NOMO-1 treated with dmso at 0.1 percent for 144 hours (cell line): Measurements from ENCODE around the gene ATP9B.
A peak's percentile ranks its signal among the peaks of the same experiment; 100 is the strongest.

Experiments
- DNase-seq: peaks from one replicate; lab custom pipeline; 2025; ENCODE audit not compliant: unreplicated experiment; lab: John Stamatoyannopoulos, UW

The ATP9B gene

DNA sequence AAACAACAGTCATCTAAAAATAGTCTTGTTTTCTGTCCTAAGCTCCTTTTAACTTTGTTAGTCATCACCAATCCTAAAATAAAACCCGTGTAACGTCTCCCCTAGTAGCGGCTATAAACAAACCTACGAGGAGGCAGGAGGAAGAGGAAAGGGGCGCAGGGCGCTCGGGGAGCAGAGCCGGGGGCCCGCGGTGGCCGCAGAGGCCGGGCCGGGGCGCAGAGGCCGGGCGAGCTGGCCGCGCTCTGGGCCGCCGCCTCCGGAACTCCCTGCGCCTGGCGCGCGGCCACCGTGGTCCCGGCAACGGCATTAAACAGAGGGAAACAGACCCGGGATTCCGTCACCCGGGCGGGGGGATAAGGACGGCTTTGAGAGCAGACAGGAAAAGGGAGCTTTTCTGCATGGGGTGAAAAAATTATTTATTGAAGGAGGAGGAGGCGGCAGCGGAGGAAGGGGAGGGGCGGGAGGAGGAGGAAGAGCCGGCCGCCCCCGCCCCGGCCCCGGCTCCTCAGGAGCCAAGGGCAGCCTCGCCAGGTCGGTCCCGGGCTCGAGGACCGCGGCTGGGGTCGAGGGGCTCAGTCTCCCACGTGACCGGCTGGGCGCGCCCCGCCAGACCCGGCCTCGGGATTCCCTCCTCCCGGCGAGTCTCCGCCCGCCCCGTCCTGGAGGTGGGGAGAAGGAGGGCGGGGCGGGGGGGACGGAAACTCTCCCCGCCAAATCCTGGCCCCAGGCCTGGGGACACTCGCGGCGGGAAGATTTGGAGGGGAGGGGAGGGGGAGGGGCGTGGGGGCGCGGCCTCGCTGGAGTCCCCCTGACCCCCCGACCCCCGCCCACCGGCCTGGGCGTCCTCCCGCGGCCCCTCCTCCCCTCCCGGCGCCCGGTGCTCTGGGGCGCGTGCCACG, 324.7 kb downstream of the ATP9B start:
- DNase-seq: no peak

- no peak for DNase-seq
Observed at GRCh38 chr18:79394534-79395307, 325.5 kb downstream of the ATP9B start.

DNA sequence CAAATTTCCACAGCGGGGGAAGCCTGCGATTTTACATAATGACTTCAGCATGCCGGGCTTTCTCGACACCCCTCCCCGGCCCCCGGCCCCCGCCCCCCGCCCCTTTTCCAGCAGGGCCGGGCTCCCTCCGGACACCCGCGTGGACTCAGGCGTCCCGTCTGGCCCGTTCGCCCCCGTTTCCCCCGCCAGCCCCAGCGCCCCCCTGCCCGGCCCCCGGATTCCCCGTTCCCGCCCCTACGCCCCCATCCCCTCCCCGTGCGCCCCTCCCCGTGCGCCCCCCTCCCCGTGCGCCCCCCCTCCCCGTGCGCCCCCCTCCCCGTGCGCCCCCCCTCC, 326.1 kb downstream of the ATP9B start:
- no peak for DNase-seq

DNA sequence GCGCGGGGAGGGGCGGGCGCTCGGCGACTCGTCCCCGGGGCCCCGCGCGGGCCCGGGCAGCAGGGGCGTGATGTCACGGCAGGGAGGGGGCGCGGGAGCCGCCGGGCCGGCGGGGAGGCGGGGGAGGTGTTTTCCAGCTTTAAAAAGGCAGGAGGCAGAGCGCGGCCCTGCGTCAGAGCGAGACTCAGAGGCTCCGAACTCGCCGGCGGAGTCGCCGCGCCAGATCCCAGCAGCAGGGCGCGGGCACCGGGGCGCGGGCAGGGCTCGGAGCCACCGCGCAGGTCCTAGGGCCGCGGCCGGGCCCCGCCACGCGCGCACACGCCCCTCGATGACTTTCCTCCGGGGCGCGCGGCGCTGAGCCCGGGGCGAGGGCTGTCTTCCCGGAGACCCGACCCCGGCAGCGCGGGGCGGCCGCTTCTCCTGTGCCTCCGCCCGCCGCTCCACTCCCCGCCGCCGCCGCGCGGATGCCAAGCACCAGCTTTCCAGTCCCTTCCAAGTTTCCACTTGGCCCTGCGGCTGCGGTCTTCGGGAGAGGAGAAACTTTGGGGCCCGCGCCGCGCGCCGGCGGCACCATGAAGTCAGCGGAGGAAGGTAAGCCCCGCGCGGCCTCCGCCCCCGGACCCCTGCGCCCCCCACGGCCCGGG, 326.7 kb downstream of the ATP9B start, which contains the start of gene NFATC1:
Gene NFATC1 (plus strand): TSS at position 170 of the 644 bp plus-strand sequence. CDS start 295 bp downstream, at position 465.
- DNase-seq: peak; percentile 47

DNA sequence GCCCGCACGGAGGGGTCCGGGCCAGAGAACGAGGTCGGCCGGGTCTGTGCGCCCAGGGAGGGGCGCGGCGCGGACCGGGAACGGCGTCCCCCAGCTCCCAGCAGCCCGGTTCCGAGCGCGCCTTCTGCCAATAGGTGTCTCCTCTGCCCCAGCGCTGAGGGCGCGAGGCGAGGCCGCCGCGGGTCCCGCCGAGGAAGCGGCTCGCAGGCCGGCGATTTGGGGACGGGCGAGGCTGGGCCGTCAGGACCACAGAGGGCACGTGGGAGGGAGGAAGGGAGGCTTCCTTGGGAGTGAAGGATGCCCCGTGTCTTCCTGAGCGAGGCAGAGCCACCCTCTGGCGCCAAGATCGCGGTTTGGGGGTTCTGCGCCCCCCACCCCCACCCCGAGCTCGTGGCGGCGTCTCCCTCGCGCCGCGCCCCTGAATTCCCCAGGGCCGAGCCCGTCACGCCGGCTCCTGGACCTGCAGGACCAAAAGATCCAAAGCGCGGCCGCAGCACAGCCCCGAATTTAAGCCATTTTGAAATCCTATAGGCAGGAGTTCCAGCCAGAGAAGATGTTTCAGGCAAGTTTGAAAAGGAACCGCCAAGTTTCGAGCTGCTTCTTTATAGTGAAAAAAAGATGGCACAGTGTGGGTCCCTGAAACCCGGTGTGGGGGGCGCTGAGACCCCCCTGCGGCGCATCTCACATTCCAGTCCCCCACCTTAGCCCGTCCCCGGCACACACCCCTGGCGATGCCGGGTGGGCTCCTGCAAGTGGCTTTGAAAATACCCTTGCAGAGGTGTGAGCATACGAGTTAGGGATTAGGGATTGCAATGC, 327.4 kb downstream of the ATP9B start:
- DNase-seq: peak; percentile 32

- DNase-seq: no peak
Observed at GRCh38 chr18:79397247-79397829, 328.1 kb downstream of the ATP9B start.

DNA sequence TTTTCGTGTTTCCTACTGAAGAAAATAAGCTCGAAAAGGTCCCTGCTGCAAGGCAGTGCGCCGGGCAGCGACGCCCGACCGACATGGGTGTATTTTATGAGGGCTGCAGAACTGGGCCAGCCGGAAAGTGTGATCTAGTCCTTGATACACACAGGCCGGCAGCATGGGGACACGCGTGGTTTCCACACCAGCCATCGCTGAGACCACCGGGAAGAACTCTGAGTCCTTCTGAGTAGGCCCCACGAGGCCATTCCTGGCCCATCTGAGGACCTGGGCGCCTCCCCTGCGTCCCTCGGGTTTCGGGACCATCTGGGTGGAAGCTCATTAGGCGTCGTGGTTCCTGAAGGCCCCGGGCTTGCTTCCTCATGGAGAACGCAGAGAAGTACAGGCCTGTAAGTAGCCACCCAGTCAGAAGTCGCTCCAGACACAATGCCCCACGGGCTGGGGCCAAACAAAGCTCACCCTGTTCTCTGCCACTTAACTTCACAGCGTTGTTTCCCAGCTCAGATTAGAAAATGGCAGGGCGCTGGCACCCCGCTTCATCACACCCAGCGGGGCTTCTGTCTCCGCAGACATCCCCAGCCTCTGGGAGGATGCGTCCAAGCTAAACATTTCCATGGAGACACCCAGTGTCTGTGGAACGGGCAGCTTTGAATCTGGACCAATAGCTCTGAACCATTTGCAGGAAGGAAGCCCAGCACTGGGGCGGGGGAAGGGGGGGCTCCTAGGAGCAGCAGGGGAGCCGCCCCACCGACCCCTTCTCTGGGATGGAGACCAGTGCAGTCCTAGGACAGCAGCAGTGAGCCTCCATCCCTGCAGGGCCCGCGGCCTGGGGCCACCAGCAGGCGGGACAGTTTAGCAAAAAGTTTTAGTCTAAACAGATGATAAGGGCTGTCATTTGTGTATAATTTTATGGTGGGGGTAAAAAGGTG, 328.9 kb downstream of the ATP9B start:
- no peak for DNase-seq

DNA sequence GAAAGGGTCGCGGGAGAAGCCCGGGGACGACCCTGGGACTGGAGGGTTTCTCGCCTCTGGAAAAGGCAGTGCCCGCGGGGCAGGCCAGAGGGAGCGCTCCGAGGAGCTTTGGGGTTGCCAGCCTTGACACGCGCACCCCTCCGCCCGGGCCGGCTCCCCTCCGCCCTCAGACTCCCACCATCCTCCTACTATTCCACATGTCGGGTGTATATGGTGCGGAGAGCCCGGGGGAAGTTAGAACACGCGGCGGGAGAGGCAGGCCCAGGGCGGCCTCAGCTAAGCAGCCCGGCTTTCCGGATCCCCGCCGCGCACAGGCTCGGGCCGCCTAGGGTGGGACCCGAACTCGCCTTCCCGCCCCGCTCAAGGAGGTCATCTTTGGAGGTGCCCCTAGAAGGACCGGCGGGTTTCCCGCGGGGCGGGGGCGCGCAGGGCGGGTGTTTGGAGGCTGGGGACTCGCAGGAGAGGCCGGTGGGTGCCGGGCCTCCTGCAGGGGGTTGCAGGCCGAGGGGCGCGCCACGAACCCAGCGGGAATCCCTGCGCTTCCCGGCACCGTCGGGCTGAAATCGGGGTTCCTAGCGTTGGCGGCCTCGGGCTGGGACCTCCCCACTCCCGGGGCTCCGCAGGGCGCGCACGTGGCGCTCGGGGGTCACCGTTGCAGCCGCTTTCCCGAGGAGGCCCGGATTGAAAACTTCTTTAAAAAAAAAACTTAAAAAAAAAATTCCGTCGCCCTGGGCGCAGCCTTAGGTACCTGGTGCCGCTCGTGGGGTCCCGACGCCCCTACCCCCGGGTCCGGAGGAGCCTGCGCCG, 330.3 kb downstream of the ATP9B start:
- DNase-seq: no peak

GRCh38 chr18:79400091-79400590, 330.9 kb downstream of the ATP9B start:
- DNase-seq: no peak

- DNase-seq: no peak
Observed at GRCh38 chr18:79400591-79401381, 331.6 kb downstream of the ATP9B start.

DNA sequence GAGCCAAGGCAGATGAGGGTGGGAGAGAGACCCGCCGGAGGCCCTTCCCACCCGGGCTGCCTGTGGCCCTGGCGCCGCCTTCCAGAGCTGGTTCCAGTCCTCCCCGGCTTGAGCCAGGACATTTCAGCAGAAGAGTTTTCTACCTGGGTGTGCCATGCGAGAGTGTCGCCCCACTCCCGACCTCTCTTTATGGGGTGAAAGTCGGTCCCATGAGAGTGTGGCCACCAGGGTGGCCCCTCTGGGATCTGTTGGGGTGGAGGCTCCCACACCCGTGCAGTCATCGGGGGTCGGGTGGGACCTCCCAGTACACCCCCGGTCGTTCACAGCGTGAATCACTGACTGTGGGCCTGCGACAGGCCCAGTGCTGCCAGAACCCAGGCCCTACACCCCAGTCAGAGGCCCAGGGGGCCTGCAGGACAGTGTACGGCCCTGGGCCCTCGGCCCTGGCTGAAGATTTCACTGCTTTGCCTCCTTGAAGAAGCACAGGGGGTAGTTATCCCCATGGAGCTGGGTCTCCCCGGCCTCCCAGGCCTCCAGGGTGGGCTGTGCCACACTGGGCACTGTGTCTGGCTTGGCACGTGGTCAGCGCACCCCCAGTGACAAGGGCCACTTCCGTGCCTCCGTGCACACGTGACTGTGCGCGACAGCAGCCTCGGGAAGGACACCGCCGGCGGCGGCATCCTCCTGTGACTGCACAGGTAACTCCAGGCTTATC, 332.5 kb downstream of the ATP9B start:
- no peak for DNase-seq

GRCh38 chr18:79402209-79402576, 333.0 kb downstream of the ATP9B start:
- DNase-seq: no peak

DNA sequence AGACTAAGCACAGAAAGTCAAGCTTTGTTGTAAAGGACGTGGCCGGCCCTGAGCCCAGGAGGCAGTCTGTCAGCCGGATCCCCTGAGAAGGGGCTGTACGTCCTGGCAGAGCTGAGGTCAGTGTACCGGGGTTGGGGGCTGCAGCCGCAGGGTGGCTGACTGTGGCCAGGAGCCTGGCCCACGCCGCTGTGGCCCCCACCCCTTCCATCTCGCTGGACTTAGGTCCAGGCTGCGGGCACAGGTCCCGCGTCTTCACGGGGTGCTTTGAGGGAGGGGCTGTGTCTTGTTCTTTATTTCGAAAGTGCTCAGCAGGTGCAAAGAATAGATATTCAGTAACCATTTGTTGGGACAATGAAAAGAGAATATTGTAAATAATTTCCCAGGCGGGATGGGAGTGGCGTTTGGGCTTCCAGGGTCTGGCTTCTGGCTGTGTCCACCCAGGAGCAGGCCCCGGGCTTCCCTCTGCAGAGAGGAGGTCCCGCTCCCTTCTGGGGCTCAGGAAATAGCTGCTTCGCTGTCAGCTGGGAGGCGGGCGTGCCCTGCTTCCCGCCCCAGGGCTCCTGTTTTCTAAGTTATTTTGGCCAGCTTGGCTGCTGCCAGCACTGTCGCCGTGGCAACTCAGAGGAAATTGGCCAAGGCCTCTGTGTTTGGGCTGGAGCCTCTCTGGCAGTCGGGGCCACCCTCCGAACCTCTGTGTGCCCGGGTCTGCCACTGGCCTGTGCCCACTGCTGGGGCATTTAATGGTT, 334.0 kb downstream of the ATP9B start:
- DNase-seq: no peak

- no peak for DNase-seq
Observed at GRCh38 chr18:79403723-79404566, 334.8 kb downstream of the ATP9B start.

DNA sequence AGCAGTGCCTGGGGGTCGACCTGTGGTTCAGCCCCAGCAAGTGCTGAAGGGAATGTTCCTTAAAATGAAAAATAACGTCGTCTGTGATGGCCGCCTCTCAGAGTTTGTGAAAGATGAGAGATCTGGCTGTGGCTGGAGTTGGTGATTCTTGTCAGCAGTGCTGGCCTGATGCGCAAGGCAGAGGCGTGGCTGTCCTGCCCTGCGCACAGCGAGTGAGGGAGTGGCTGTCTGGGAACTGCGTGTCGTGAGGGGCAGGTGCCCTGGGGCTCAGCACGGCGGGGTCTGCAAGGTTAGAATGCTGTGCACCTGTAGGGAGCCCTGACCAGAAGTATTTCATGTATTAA, 335.3 kb downstream of the ATP9B start:
- DNase-seq: no peak
